ENCODE results near the gene CNOT6.
A peak's percentile ranks its signal among the peaks of the same experiment; 100 is the strongest.
"Not testable (repeated sequence)": the region's sequence is repeated elsewhere in the genome, so short reads cannot be mapped to it uniquely, and the experiment has no call there.

Gene CNOT6

DNA sequence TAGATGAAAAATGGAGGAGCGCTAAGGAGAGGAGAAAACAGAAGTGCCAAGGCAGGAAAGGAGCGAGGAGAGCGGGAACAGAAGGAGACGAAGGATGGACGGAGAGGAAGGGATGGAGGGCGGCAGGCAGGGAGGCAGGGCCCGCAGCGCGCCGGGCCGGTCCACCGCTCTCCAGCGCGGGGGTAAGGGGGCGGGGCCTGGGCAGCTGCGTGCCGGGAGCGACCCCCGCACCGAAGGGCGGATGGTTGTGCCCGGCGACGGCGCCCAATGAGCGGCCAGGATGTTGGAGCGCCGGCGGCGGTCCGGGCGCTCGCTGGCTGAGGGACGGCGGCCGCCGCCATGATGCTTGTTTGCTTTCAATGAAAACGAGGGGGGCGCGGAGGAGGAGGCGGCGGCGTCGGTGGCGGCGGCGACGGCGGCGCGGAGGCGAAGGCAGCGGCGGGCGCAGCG lies at the start of gene CNOT6:
Gene CNOT6, plus strand, starts transcription at position 320 of the 450 bp plus-strand sequence. CDS start 34,898 bp downstream, outside the sequence.
- DNase-seq (ENCODE audit: low read depth) = peak; percentile 90

DNA sequence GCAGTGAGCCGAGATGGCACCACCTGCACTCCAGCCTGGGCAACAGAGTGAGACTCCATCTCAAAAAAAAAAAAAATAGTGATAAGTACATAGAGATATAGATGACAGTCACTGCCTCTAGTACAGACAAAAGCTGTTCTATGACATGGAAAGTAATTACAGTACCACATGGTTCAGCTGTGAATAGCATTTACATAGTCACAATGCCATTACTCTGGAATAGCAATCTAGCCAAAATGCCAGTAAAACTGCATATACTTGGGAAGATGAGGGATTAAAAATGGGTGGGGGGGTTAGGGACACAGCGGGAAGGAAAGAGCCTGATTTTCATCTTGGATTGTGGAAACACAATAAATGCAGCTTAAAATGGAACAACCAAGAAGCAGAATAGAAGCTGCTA lies 39.4 kb upstream of the CNOT6 start:
- no peak for DNase-seq (ENCODE audit: low read depth)

DNA sequence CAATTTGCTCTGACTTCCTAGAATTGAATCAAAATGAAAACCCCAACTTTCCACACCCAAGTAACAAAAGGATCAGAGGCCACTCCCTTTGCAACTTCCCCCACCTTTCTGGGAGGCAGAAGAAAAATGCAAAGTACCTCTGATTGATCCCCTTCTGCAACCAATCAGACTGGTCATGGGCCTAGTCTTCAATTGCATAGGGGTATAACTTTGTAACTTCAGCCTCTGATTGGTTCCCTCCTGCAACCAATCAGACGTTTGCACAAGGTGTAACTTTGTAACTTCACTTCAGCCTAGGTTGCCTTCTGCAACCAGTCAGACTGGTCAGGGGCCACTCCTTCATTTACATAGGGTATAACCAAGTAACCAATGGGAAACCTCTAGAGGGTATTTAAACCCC lies 38.3 kb upstream of the CNOT6 start:
- DNase-seq (ENCODE audit: low read depth) = no peak

DNA sequence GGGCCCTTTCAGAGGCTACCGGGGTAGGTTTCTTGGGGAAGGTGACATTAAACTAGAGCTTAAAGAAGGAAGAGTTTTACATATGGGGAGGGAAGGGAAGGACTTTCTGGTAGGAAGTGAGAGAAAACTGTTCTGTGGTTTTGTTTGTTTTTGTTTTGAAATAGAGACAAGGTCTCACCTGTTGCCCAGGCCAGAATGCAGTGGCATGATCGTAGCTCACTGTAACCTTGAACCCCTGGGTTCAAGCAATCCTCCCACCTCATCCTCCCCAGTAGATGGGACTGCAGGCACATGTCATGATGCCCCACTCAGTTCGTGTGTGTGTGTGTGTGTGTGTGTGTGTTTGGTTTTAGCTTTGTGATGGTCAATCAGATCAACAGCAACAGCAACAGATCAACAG lies 37.4 kb upstream of the CNOT6 start:
- no peak for DNase-seq (ENCODE audit: low read depth)

DNA sequence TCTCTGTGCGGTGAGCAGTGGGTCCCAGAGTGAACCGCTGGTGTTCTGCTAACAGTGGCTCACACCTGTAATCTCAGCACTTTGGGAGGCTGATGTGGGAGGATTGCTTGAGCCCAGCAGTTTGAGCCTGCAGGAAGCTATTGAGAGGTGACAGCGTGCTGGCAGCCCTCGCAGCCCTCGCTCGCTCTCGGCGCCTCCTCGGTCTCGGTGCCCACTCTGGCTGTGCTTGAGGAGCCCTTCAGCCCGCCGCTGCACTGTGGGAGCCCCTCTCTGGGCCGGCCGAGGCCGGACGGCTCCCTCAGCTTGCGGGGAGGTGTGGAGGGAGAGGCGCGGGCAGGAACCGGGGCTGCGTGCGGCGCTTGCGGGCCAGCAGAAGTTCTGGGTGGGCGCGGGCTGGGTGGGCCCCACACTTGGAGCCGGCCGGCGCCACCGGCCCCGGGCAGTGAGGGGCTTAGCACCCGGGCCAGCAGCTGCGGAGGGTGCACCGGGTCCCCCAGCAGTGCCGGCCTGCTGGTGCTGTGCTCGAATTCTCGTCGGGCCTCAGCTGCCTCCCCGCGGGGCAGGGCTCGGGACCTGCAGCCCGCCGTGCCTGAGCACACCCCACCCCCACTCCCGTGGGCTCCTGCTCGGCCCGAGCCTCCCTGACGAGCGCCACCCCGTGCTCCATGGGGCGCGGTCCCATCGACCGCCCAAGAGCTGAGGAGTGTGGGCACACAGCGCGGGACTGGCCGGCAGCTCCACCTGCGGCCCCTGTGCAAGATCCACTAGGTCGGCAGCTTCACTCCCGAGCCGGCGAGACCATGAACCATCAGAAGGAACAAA lies 35.1 kb upstream of the CNOT6 start:
- not testable (repeated sequence) for DNase-seq (ENCODE audit: low read depth)

DNA sequence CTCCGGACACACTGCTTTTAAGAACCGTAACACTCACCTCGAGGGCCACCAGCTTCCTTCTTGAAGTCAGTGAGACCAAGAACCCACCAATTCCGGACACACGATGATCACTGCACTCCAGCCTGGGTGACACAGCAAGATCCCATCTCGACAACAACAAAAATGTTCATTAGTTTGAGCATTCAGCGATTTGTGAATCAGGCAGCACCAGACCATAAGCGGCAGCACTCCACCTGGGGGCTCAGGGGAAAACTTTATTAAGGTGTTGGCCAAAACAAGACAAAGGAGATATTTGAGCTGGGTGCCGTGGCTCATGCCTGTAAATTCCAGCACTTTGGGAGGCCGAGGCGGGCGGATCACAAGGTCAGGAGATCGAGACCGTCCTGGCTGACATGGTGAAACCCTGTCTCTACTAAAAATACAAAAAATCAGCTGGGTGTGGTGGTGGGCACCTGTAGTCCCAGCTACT lies 34.5 kb upstream of the CNOT6 start:
- not testable (repeated sequence) for DNase-seq (ENCODE audit: low read depth)

DNA sequence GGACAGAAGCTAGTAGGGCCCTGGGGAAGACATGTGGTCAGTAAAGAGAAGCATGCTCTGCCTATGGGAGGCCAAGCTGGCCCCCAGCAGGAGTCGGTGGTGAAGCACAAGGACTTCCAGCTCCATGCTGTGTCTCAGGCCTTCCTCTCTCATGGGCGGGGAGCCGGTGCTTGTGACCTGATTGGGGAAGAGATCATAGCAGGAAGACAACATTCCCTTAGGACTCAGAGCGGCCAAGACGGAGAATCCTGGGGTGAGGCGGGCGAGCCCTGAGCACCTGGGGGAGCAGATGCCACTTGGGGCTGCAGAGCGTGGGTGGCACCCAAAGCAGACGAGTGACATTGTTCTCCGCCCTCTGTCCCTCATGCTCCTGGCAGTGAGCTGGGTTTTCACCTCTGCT lies 33.3 kb upstream of the CNOT6 start:
- DNase-seq (ENCODE audit: low read depth) = no peak

DNA sequence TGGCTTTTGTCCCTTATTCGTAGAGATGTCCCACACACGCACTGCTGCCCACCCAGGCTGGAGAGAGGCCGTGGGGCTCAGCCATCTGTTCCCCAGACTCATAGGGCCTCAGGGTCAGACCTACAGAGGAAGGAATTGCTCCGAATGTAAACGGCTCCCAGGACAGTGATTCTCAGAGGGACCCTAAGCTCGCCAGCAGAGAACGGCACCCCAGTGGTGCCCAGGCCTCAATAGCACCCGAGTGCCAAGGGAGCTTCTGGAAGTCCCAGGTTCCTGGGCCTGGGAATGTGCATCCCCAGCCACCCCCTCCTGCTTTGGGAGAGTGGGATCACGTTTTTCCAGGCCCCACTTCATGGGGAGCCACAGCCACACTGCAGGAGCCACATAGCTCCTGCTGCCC lies 32.9 kb upstream of the CNOT6 start:
- DNase-seq (ENCODE audit: low read depth) = no peak

DNA sequence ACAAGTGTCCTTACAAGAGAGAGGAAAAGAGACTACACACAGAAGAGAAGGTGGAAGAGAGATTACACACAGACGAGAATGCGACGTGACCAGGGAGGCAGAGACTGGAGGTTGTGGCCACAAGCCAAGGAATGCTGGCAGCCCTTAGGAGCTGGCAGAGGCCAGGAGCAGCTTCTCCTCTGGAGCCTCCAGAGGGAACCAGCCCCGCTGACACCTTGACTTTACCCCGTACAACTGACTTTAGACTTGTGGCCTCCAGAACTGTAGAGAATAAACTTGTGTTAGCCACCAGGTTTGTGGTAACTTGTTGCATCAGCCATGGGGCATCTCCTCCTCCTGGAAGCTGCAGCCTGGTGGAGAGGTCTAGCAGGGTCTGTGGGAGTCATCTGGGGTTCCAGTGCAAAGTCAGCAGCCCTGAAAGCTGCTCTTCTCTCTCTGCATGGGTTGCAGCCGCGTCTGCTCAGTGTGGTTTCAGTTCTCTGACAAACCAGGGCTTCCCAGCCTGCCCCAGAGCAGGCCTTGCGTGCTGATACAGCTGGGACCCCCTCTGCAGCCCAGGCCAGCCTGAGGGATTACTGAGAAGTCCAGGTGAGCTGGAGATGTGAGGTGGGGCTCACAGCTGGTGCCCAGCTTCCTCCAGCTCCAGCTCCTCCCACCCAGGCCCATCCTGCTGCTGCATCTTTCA lies 30.8 kb upstream of the CNOT6 start:
- no peak for DNase-seq (ENCODE audit: low read depth)

DNA sequence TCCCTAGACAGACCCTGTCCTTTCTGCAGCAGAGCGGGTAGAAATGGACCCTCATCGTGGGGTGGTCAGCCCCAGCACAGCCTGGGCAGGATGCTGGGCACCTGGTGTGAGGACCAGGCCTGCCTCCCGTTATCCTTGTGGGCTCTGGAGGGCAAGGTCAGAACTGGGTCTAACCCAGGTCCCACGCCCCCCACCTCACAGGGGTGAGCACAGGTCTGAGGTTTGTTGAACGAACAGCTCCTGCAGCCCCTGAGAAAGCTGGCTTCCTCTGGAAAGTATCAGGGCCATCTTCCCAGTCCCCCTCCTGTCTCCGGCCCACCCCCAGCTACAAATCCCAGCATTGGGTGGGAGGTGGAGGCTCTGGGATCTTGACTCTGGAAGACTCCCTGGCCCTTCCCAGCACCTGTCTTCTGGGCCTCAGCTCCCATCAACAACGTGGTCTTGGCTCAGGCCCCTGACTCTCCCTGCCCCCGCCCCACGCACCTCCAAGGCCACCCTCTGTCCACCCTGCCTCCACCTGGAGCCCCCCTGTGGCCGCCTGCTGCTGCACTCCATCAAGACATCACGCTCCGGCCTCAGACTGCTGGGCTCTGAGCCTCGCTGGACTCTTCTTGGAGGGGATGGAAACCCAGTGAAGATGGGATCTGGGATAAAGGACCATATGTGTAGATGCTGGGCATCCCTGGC lies 30.1 kb upstream of the CNOT6 start:
- no peak for DNase-seq (ENCODE audit: low read depth)

DNA sequence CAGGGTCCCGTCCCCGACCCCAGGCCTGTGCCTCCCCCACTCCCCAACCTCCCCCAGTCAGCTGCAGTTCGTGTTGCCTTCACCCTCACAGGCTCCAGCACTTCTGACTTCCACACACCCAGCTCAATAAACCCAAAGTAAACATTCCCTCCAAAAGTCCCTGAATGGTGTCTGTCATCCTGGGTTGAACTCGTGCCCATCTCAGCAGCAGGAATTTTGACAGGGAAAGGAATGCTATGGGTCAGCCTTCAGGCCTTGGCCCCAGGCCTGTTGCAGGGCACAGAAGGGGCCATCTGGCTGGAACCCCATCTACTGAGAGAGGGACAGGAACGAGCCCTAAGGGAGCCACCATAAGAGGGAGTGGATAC lies 29.6 kb upstream of the CNOT6 start:
- DNase-seq (ENCODE audit: low read depth) = no peak

DNA sequence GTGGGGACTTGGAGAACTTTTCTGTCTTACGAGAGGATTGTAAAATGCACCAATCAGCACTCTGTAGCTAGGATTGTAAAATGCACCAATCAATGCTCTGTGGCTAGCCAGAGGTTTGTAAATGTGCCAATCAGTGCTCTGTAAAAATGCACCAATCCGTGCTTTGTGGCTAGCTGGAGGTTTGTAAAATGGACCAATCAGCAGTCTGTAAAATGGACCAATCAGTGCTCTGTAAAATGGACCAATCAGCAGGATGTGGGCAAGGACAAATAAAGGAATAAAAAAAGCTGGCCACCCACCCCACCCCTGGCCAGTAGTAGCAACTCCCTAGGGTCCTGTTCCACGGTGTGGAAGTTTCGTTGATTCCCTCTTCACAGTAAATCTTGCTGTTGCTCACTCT lies 29.1 kb upstream of the CNOT6 start:
- not testable (repeated sequence) for DNase-seq (ENCODE audit: low read depth)

DNA sequence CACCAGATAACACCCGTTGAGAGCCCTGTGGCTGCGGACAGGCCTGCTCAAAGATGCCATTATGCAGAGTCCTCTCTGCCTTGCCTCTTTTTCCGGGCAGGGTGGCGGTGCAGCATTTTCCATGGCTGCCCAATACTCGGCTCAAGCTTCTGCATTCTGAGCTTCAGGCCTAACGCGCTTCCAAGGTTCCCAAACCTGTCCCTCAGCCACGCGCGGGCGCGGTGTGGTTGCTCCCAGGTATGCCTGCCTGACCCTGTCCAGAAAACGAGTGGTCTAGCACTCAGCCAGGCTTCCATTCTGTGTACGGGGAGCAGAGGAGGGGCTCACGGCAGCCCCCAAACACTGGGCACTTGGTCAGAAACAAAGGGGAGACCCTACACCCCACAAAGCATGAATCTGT lies 27.9 kb upstream of the CNOT6 start:
- DNase-seq (ENCODE audit: low read depth) = no peak

DNA sequence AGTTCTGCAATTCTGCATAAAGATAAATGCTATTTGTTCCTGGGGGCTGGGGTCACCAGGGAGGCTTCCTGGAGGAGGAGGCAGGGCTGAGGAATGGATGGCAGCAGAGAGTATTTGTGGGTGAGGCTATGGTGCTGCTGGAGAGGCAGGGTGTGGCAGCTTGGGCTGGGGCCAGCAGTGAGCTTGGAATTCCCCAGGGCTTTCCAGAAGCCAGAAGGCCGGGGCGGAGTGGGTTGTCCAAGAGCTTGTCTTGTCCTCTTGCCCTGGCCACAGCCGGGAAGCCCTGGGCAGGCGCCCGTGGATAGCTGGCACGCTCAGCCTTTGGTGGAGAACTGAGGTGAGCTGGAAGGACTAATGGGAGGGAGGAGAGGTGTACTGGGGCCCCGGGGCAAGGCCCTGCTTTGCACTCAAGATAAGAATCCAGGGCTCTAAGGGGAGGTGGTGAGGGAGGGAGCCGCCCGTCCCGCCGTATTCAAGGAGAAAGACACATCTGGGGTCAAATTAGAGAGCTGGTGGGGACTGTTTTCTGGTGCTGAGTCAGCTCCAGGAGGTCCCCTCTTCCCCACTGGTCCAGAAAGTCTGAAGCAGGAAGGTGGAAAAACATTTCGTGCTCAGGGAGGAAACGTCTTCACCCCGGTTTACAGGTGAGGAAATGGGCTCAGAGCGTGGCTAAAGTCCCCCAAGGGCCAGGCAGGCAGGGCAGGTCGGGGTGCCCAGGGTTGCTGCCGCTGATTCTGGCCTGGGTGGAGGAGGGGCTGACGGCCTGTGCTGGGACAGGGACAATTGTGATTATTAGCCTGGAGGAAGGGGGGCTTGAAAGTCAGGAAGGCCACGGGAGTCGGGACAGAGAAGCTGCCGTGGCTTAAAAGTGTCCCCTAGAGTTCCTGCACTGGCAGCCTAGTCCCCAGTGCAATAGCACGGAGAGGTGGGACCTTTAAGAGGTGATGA lies 26.9 kb upstream of the CNOT6 start:
- peak; percentile 12 for DNase-seq (ENCODE audit: low read depth)

DNA sequence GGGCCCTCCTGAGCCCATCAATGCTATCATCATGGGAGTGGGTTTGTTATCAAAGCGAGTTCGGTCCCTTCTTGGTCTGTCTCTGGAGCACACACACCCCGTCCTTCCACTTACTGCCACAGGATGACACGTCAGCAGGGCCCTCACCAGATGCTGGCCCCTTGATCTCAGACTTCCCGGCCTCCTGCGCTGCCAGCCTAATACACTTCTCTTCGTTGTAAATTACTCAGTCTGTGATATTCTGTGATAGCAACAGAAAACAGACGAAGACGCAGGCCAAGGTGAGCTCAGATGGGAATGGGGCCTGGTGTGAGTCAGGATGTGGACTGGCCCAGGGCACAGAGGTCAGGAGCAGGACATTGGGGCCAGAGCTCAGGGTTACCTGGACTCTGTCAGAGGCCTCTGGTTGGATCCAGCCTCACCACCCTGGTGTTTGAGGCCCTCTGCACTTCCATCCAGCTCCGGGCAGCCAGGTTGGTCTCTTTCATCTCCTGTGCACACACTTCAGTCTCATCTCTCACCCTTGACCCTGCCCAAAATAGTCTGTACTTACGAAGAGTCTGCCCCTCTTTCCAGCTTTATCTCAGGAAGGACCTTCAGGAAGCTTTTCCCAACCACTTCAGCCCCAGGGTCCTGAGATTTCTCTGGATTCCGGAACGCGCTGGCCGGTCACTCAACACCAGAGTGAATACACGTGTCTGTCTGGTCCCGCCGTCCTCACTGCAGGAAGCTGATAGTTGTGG lies 26.0 kb upstream of the CNOT6 start:
- DNase-seq (ENCODE audit: low read depth) = no peak

DNA sequence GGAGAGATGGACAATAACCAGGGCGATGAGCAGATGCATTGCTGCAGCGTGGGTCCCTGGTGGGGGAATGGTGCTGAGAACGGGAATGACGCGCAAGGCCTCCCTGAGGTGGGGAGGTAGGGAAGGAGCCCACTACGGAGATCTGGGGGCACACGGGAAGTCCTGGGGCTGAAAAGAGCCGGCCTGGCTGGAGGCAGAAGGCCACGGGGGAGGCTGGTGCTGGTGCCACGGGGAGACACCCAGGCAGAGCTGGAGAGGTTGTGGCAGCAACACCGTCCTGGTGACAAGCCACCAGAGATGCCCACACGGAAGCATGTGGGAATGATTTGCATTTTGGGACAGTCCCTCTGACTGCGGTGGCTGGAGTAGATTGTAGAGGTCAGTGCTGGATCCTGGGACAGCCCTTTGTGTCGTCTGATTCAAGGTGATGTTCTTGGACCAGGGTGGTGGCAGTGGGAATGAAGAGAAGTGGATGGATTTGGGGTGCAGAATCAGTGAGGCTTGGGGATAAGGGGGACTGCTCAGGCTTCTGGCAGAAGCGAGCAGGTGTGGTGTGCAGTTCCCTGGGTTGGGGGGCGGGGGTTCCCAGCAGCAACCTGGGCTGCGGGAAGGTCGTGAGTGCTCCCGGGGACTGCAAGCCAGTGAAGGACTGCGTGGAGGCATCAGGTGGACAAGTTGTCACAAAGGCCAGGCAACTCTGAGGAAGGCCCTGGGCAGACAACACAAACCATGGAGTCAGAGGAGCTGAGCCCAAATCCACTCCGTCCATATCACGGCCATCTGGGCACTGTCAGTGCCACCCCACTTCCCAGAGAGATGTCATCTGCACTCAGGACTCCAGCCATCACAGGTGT lies 25.2 kb upstream of the CNOT6 start:
- DNase-seq (ENCODE audit: low read depth) = no peak

DNA sequence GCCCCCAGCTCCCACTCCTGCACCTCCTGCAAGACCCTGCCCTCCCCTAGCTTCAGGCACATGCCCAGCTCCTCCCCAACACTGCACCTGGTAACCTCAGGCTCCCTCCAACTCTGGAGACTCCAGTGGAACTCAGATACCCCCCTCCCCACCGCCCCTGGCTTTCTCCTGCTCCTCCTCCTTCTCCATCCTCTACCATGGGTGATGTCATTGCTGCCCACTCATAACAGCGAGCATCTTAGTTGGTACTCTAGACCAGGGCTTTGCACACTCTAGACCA lies 24.7 kb upstream of the CNOT6 start:
- no peak for DNase-seq (ENCODE audit: low read depth)

DNA sequence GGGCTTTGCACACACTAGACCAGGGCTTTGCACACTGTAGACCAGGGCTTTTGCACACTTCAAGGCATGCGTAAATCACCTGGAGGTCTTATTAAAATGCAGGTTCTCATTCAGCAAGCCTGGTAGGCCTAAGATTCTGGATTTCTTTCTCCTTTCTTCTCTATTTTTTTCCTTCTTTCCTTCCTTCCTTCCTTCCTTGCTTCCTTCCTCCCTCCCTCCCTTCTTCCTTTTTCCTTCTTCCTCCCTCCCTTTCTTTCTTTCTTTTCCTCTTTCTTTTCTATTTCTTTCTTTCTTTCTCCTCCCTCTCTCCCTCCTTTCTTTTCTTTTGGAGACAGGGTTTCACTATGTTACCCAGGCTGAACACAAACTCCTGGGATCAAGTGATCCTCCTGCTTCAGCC lies 24.3 kb upstream of the CNOT6 start:
- no peak for DNase-seq (ENCODE audit: low read depth)

DNA sequence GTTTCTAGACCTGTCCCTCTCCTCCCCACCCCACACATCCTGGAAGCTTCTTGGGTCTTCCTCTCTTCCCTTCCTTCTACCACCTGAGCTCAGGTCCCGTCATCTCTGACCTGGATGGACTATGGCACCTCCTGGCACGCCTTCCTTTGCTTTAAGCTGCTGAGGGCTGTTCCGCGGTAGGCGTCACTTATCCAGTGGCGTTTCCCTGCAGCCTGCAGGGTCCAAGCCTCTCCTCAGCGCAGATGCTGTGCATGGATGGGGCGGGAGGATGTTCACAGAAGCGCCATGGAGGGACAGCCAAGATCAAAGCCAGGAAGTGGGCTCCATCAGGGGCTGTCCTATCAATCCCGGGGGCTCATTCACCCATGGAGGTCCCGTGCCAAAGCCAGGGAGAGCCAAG lies 23.8 kb upstream of the CNOT6 start:
- no peak for DNase-seq (ENCODE audit: low read depth)

DNA sequence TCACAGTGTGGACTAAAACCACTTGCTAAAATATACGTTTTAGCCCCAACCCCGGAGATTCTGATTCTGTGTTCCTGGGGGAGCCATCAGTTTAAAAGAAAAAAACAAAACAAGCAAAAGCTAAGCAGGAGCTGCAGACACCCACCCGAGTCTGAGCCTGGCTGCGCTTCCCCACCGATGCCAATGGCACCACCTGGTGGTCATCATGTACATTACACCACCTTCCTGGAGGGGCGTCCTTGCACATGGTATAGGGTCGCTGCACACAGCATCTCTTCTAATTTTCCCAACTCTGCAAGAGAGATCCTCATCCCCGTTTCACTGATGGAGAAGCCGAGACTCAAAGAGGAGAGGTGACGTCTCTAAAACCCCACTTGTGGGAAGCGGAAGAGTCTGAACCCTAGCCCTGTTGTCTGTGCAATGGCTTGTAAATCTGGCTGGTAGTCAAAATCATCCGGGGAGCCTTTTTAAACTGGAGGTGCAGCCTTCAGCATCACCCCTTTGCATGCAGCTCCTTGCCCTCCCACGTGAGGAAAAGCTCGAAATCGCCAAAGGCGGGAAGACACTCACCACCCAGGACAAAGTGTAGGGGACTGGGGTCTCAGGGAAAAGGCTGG lies 23.1 kb upstream of the CNOT6 start:
- peak; percentile 25 for DNase-seq (ENCODE audit: low read depth)

All from stromal cell of bone marrow (primary cell).